DMS53 (cell line): Measurements from ENCODE around the gene NOMO2.
"Not testable (repeated sequence)": the region's sequence is repeated elsewhere in the genome, so short reads cannot be mapped to it uniquely, and the experiment has no call there.

Experiments
- DNase-seq: peaks from one replicate; lab custom pipeline; 2025; lab: John Stamatoyannopoulos, UW

NOMO2 gene

DNA sequence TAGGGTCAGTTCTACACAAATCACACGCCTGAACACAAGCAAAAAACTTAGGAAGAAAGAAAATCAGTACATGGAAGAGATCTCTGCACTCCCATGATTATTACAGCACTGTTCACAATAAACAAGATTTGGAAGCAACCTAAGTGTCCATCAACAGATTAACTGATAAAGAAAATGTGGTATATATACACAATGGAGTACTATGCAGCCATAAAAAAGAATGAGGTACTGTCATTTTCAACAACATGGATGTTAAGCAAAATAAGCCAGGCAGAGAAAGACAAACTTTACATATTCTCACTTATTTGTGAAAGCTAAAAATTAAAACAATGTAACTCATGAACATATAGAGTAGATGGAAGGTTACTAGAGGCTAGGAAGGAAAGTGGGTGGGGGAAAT, 16.0 kb upstream of the NOMO2 start:
- not testable (repeated sequence) for DNase-seq

DNA sequence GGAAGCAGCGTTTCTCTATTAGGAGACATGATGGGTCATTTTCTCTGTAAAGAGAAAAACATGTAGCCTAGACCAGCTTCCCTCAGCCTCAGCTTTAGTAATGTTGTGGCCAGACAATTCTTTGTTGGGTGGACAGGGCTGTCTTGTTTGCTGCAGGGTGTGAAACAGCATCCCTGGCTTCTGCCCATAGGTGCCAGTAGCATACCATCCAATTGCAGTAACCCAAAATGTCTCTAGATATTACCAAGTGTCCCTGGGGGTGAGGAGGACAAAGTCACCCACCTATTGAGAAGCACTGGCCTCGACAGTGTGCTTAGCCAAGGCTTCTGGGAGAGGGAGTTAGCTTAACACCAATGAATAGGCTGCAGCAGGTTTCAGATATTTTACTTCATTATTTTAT, 14.0 kb upstream of the NOMO2 start:
- DNase-seq, result not testable (repeated sequence)

DNA sequence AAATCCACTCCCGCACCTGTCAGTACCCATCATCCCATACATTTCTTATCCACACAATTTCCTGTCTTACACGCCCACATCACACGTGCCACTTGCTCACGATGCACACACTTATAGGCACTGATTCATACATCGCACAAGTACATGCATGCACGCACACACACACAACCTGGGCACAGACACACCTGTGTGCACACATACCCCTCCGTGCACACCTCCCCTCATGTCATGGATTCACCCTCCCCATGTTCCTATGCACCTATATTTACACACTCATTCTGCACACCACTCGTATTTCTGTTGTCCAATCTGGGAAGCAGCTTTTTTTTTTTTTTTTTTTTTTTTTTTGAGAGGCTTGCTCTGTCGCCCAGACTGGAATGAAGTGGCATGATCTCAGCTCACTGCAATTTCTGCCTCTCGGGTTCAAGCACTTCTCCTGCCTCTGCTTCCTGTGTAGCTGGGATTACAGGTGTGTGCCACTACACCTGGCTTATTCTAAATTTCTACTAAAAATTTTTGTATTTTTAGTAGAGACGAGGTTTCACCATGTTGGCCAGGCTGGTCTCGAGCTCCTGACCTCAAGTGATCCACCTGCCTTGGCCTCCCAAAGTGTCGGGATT, 13.5 kb upstream of the NOMO2 start:
- DNase-seq, result not testable (repeated sequence)

DNA sequence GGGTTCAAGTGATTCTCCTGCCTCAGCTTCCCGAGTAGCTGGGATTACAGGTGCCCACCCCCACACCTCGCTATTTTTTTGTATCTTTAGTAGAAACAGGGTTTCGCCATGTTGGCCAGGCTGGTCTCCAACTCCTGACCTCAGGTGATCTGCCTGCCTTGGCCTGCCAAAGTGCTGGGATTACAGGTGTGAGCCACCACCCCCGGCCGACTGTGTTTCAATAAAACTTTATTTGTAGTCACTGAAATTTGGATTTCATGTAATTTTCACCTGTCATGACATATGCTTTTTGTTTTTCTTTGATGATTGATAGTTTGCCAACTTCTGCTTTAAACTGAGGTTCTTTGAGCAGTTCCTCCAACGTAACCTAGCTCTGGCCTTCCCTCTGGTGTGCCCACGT, 12.0 kb upstream of the NOMO2 start:
- not testable (repeated sequence) for DNase-seq

DNA sequence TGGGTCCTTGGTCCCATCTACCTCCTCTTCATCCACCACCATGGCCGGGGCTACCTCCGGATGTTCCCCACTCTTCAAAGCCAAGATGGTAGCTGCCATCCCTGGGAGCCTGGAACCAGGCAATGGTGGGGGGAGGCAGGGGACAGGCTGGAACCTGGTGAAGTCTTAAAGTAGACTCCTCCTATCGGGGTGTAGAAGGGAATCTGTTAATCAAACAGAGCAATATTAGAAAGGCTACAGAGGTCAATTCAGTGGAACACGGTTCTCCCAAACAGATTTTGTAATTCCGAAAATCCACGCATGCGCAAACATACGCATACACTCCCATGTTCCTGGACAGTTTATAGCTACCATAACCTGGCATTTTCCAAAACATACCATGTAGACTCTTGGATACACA, 11.1 kb upstream of the NOMO2 start:
- not testable (repeated sequence) for DNase-seq

DNA sequence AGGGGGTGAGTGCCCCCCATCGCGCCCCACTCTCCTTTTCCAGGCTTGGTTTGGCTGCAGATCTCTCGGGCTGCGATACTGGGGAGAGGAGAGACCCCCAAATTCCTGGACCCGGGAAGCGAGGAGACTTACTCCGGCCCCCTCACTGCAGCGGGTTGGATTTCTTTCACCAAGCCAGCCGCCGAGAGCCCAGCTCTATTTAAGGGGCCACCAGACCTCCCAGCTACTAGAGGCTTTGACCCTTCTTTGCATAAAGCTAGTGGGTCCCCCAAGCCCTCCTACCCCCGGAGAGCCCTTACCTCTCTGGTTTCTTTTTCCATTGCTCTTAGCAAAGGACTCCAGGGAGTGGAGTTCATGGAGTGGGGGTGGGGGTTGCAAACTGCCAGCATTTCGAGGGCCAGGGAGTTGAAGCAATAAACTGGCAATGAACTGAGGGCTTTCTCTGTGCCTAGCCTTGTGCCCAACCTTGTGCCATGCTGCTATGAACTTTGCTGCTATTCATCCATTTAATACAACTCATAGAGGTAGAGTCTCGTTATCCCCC, 9.5 kb upstream of the NOMO2 start:
- DNase-seq, result not testable (repeated sequence)

DNA sequence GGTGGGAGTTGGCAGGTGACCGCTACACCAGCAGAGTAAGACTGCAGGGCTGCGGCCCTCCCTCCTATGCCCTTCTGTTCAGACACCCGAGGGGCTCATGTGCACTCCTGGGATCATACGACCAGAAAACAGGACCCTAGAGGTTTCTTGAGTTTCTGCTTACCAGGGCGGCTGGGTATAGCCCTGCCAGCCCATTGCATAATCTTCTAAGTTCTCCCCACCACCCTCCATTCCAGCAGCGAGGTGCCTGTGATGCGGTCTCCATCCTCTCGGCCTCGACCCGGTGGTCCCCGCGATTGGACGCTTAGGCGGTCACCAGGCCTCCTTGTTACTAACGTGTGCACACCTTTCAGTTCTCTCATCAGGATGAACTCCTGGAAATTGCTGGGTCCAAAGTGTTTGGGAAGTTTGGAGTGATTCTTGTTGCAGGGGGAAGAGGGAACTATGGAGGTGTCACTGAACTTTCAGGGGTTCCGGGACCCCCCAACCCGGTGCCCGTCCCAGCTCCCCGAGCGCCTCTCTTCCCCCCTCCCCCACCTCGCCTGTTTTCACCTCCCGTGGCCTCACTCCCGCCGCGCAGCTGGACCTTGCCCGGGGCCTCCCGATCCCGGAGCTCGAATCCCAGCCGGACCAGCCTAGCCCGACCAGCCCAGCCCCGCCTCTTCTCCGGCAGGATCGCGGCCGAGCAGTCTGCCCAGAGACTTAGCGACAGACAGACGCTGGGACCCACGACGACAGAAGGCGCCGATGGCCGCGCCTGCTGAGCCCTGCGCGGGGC, 8.8 kb upstream of the NOMO2 start:
- not testable (repeated sequence) for DNase-seq

DNA sequence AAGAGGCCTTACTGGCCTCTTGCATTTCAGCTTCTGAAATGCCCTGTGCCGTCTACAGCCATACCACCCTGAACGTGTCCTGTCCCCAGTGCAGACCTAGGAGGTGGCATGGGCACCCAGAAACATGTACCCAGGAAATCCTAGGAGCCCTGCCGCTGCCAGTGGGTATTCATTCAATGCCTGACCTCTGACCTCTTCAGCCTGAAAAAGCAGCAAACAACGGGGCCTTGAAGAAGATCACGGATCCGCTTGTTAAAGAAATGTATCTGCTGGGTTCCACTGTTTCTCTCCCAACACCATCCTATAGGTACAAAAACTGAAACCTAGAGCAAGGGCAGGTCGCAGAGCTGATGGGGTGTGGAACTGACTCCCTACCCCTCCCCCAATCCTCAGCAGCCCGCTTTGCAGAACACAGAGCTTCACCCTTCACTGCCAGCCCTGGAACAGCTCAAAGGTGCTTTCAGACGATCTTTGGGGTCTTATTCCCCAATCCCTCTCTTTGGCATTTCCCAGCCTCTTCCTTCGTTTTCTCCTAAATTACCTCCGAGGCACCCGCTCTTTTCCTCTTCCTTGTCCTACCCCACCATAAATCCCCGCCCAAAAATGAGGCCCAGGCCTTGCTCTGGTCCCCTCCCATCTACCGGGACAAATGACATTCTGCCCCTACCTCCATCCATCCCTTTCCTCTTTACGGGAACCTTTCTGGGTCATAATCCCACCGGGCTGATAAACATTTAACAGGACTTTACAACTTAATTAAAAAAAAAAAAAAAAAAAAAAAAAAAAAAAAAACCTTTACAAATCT, 1.3 kb downstream of the NOMO2 start:
- DNase-seq, result not testable (repeated sequence)

DNA sequence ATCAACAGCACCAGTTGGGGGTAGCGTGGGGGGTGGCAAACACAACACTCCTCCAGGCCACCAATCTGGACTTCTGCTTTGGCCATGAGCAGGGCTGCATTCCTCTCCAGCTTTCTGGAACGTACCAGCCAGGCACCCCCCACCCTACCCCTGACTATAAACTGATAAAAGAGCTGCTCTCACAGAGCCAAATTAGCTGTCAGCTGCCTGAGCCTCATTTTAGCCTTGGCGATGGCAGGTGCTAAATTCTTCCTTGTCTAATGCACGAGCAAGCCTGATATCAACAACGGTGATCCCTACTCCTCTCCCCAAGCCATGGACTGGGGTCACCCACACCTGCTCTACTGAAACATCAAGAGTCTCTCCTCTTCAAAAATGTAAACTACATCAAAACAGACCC, 8.2 kb downstream of the NOMO2 start:
- DNase-seq, result not testable (repeated sequence)

DNA sequence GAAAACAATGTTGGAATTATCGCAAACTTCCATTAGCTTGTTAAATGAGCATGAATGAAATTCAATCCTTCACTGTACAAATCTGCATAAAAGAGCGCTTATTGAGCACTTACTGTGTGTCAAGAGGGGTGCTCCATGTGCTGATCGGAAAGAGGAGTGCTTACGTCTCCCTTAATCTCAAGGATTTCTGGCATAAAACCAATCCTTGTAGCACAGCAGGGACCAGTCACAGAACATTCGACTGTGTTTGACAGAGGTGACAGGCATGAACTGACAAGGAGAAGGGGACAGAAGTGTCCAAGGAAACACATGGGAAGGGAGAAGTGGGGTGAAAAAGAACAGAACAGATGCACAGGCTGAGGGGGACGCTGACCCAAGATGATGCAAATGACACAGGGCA, 14.5 kb downstream of the NOMO2 start:
- DNase-seq, result not testable (repeated sequence)

DNA sequence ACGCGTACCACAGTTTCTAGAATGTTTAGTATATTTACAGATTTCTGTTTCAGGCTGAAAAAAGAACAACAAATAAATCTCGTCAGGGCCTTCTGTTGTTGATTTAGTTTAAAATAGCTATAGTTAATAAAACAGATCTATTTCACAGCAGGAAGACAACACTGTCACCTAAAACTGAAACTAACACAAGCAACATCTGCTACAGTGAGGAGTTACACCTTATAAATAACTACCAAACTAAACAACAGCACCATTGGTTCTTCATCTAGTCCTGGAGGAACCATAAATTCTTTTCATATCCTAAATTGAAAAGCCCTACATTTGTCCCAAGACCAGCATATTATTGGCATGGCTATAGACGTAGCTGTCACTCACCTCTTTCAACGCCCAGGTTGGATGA, 15.0 kb downstream of the NOMO2 start:
- not testable (repeated sequence) for DNase-seq

DNA sequence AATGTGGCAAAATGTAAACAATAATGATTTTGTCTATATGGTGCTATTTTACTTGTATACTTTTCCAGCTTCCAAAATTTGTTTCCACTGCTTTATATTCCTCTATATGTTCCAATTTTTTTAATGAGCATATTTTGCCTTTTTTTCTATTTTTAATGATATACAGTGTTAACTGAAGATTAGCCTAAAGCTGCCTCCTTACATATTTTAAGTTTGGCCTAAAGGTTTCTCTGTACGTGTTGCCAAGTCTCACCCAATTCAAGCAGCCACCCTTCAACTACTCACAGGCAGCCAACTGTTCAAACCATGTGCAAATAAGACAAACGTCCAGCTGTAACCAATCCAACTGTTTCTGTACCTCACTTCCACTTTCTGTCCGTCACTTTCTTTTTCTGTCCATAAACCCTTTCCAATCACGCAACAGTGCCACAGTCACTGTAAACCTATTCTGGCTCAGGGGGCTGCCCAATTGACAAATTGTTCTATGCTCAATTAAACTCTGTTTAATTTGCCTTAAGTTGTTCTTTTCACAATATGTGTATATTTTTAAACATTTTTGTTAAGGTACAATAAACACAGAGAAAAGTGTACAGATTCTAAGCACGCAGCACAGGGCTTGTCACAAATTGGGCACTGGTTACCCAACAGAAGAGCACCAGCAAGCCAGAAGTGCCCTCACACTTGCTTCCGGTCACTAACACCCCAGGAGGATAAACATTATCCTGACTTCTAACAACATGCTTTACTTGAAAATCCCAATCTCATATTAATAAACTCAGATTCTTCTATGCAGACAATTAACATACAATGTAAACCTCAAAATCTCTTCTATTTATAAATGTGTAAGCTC, 17.4 kb downstream of the NOMO2 start:
- not testable (repeated sequence) for DNase-seq

DNA sequence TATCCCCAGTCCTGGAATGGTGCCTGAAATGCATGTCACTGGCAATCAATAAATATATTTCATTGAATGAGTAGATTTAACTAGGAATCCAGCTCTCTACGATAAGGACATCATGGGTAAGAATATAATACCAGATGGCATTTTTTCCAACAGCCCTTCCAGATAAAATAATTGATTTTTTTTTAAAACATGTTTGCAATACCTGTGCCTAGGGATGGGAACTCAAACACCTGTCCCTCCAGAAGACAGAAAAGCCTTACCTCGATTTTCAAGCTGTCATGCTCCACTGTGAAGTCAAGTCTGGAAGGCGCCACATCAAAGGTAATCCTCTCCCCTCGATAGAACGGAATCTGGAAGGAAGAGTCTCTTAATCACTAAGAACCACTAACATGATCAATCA, 20.0 kb downstream of the NOMO2 start:
- not testable (repeated sequence) for DNase-seq

DNA sequence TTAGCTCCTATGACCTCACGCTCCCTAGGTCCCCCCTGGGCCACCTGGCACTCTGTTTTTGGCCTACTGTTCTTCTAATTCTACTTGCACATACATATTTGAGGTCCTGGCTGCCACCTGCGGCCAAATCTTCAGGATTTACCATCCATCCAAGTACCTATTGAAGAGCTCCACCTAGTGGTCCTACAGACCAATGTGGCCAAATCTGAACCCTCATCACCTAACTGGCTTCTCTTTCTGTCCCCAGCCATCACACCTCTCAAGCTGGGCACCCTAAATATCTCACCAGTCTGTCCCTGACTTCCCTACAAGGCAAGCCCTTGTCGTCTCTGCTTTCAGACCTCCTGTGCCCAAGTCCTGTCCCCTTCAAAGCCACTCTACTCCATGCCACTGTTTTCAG, 24.9 kb downstream of the NOMO2 start:
- not testable (repeated sequence) for DNase-seq

DNA sequence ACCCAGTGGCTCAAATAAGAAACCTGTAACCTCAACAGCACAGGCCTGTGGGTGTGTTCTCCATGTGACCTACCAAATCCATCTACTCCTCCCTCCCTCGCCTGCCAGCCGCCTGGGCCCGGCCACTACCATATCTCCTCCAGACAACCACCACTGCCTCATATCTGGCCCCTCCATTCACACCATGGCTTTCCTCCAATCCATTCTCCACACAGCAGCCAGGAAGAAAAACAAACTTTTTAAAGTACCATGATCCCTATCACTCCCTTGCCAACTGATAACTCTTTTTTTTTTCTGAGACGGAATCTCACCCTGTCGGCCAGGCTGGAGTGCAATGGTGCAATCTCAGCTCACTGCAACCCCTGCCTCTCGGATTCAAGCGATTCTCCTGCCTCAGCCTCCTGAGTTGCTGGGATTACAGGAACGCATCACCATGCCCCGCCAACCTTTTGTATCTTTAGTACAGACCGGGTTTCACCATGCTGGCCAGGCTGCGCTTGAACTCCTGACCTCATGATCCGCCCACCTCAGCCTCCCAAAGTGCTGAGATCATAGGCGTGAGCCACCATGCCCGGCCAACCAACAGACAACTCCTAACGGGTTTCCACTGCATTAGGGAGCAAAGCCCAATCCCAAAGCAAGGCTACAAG, 26.3 kb downstream of the NOMO2 start:
- not testable (repeated sequence) for DNase-seq

DNA sequence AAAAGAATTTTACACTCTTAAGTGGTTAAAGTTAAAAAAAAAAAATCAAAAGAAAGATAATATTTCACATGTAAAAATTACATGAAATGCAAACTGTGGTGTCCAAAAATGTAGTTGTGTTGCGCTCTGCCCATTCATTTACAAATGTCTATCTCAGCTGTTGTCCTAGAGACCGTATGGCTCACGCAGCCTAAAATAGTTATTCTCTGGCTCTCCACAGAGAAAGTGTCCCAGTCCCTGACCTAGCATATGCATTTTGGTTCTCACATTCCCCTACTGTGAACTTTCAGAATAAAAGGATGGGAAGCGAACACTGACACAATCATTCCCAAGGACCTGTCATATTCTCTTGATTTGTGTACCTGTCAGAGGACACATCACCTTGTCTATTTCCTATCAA, 27.6 kb downstream of the NOMO2 start:
- not testable (repeated sequence) for DNase-seq

DNA sequence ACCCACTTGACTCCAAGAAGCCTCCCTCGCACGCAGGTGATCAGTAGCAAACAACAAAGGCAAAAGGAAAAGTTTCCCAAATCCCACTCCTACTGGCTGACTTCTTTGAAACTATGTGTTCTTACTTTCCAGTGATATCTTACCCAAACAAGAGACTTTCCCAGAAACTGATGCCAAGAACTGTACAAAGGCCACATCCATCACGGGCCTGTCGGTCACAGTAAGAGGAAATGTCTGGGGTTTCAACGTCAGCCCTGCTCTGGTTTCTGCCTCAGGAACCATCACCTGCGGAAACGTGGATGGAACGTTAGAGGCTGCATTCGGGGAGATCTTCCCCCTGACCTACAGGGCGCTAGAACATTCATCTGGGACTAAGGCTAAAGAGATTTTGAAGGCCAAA, 30.6 kb downstream of the NOMO2 start:
- not testable (repeated sequence) for DNase-seq

DNA sequence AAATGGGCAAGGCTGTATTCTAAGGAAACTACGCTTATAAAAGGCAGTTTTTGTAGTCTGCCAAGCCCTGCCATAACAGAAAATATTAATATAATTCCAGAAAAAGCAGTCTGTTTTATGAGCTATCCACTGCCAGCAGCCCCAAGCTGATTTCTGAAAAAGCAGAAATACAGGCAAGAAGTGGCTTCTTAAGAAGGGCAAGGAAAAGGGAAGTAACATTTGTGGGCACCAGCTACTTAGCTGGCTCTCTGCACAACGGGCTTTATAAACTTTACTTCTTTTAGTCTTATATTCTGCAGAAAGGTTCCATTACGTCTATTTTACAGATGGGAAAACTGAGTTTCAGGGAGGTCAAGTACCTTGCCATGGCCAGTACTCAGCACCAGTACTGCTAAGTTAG, 31.6 kb downstream of the NOMO2 start:
- DNase-seq, result not testable (repeated sequence)

DNA sequence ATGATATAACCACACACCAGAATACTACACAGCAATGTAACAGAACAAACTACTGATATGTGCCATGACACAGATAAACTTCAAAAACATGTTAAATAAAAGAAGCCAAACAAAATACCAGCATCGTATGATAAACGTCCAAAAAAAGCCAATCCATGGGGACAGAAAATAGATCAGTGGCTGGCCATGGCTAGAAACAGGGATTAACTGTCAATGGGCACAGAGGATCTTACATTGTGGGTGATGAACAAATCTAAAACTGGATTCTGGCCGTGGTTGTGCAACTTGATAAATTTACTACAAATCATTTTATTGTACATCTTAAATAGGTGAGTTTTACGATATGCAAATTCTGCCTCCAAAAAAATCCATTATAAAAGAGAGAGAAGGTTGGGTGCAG, 35.4 kb downstream of the NOMO2 start:
- DNase-seq, result not testable (repeated sequence)

DNA sequence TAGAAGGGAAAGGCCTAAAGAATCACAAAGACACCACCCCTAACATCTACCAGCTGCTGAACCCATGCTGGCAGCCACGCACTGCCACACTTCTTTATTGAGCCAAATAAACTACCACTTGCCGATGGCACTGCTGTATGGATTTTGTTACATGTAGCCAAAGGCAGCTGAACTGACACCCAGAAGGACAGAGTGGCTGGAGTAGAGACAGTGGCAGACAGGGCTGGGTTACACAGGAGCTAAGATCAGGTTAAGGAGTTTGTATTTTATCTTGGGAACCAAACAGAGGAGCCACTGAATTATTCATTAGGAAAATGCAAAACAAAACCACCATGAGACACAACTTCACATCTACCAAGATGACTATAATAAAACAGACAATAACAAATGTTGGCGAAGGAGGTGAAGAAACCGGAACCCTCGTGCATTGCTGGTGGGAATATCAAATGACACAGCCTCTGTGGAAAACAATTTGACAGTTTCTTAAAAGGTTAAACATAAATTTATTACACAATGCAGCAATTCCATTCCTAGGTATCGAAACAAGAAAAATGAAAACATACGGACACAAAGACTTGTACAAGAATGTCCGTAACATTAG, 35.9 kb downstream of the NOMO2 start:
- not testable (repeated sequence) for DNase-seq

DNA sequence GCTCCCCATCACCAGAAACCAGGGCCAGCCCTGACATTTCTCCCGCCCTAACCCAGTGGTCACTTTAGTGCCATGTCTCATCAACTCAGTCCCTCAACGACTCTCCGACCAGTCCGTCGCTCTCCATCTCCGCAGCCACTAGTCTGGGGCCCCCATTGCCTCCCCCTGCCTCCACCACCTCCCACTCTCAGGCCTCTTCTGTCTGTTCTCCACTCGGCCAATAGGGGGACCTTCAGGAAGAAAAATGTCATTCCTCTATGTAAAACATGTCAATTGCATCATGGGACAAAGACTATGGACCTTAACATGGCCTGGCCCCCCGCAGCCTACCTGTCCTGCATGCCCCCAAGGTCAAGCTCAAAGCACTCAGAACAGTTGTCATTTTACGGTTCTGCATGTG, 39.3 kb downstream of the NOMO2 start:
- not testable (repeated sequence) for DNase-seq
